Epithelial cell of esophagus (primary cell): ENCODE data around the gene GABRB1.

ENCODE experiments used
- DNase-seq: peaks from one replicate; pipeline ENCODE4 v3.0.0; 2010; ENCODE audit warnings: low read depth
- H3K4me3 ChIP-seq: 2 replicates; pipeline ENCODE4 v1.5.1; 2011; ENCODE audit warnings: mild to moderate bottlenecking, low read length, control low read depth
- CTCF ChIP-seq: IDR thresholded peaks from 2 replicates; pipeline ENCODE4 v1.5.1; 2011; ENCODE audit warnings: low read depth, mild to moderate bottlenecking, low read length, control low read depth, inconsistent platforms; ENCODE audit not compliant: insufficient read depth; ENCODE audit errors: missing control alignments

GABRB1 gene

DNA sequence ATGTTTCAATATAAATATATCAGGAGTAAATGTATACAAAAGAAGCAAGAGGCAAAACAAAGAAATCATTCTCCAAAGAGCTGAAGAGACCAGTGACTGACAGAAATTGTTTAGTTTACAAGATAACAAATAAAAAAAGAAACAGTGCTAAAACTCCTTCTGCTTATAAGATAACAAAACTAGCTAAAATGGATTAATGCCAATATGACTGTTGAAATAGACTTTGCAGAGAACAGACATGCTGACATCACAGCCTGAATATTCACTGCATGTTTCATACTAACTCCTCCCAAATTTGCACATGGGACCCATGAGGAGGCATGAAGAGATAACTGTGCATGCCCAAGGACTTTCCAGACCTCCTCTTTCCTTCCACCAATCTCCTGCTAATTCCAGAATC, 31.8 kb upstream of the GABRB1 start:
- no peak for TF ChIP-seq CTCF
- no peak overlapping the region for H3K4me3 ChIP-seq
- DNase-seq, result peak; percentile 7

- no peak overlapping the region for H3K4me3 ChIP-seq
- TF ChIP-seq CTCF, result no peak
- DNase-seq, result no peak
Measured at GRCh38 chr4:47000406-47000805, 31.0 kb upstream of the GABRB1 start.

DNA sequence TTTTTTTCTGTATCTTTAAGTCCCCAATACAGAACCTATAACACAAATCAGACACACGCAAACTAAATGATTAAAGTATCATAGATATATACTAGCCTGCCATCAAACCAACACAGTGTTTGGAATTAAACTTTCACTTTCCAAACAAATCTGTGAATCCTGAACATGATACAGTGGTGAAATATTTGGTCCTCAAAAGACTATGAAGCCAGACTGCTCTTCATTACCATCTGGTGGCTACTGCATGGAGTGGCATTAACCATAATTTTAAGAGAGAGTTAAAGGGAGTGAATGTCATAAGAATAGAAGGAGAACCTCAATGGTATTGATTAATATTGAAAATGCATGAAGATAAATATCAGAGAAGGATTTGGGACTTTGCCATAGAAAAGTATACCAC, 28.8 kb upstream of the GABRB1 start:
- peak; percentile 52 for TF ChIP-seq CTCF
- no peak for DNase-seq
- no peak overlapping the region for H3K4me3 ChIP-seq

DNA sequence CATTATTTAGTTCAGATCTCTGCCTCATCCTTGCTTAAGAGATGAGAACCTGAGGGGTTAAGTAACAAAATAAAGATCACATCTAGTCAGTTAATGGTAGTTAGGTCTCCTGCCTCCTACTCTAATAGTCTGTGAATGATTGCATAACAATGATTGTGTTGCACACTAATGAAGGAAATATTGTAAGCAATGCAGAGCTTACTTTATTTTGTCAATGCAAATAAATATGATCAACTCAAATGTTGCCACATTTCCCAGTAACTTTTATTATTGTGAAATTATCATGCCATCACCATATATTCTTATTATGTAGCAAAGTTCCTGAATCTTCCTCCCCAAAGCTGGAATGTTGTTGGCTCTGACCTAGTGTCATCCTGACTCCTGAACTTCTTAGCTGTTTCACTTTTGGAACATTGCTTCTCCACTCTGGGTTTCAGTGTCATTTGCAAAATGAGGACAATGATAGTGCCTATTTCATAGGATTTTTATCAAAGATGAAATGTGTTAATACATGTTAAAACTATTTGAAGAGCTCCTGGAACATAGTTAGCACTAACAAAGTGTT, 20.9 kb upstream of the GABRB1 start:
- no peak for DNase-seq
- H3K4me3 ChIP-seq, result no peak overlapping the region
- no peak for TF ChIP-seq CTCF

DNA sequence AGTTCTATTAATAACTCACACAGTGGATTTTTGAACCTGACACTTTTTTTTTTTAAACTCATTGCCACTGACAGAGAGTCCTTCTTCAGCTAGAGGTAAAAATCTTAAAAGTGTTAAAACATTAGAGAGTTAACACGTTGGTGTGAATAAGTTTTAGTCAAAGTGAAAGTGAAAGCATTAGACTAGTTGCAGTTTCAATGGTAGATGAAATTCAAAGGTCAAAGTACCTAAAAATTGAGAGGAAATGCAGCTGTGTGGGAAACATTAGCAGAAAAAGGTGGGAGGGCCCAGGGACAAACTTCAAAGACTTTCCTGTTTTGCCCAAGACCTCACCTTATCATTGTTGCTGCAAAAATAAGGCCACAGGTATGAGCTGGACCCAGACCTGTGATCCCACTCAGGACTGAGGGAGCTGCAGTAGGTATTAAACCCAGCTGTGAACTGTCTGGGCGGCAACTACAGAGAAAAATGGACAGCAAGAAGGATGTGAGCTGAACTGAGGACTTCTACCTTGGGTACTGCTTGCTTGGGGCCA, 20.4 kb upstream of the GABRB1 start:
- no peak for DNase-seq
- no peak overlapping the region for H3K4me3 ChIP-seq
- no peak for TF ChIP-seq CTCF

DNA sequence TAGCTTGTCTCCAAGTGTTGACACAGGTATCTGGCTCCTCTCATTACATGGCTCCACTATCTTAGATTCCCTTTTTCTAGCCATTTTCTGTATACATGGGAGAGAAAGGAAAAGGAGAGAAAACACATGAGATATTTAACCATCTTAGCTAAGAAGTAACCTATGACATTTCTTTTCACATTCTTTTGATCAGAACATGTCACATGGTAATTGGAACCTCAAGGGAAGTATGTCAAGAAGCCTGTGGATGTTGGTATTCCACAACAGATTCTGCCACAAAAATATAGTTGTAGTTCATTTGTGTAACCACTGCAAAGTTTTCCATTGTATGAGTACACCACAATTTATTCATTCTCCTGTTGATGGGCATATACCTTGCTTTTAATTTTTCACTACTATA, 18.7 kb upstream of the GABRB1 start:
- no peak overlapping the region for H3K4me3 ChIP-seq
- DNase-seq, result no peak
- no peak for TF ChIP-seq CTCF

GRCh38 chr4:47013373-47013772, 18.0 kb upstream of the GABRB1 start:
- no peak for DNase-seq
- TF ChIP-seq CTCF, result no peak
- H3K4me3 ChIP-seq, result no peak overlapping the region
